Measurements from ENCODE around the gene HDAC4.
"Not testable (repeated sequence)": the region's sequence is repeated elsewhere in the genome, so short reads cannot be mapped to it uniquely, and the experiment has no call there.

DNA sequence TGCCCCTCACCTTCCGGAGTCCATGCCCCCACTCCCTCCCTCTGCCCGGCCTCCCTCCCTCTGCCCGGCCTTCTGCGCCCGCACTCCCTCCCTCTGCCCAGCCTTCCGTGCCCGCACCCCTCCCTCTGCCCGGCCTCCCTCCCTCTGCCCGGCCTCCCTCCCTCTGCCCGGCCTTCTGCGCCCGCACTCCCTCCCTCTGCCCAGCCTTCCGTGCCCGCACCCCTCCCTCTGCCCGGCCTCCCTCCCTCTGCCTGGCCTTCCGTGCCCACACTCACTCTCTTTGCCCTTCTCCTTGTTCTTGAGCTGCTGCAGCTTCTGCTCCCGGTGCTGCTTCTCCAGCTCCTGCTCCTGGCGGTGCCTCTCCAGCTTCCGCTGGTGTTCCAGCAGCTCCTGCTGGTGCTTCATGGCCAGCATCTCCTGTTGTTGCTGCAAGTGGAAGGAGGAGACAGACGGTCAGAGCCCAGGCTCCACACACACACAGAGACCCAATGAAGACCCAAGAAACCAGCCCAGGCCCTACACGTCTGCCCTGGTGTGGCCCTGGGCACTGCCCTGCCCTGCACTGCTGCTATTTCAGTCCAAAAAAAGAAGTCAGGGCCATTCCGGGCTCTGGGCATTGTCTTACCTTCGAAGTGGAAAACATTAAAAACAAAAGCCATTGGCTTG is 224.5 kb downstream of the HDAC4 start:
- not testable (repeated sequence) for TF ChIP-seq POLR2A, CTCF, EP300 (IDR thresholded peaks at IDR 0.05)

All from tibial nerve (tissue), 4 donors.